Measurements from ENCODE around the gene ATG2B.

ATG2B gene

GRCh38 chr14:96272777-96273473, 90.2 kb downstream of the ATG2B start:
- no peak for DNase-seq (ENCODE audit: low read depth, low spot score)

- DNase-seq (ENCODE audit: low read depth, low spot score), result no peak
Measured at GRCh38 chr14:96271421-96271762, 91.7 kb downstream of the ATG2B start.

- no peak for DNase-seq (ENCODE audit: low read depth, low spot score)
Measured at GRCh38 chr14:96270565-96271420, 92.3 kb downstream of the ATG2B start.

GRCh38 chr14:96269359-96269710, 93.8 kb downstream of the ATG2B start:
- no peak for DNase-seq (ENCODE audit: low read depth, low spot score)

- DNase-seq (ENCODE audit: low read depth, low spot score), result peak; percentile 62
Measured at GRCh38 chr14:96268431-96269358, 94.4 kb downstream of the ATG2B start.

- no peak for DNase-seq (ENCODE audit: low read depth, low spot score)
Measured at GRCh38 chr14:96267916-96268315, 95.2 kb downstream of the ATG2B start.

- no peak for DNase-seq (ENCODE audit: low read depth, low spot score)
Measured at GRCh38 chr14:96267336-96267735, 95.8 kb downstream of the ATG2B start.

GRCh38 chr14:96265383-96266095, 97.6 kb downstream of the ATG2B start:
- DNase-seq (ENCODE audit: low read depth, low spot score), result no peak

- DNase-seq (ENCODE audit: low read depth, low spot score), result peak; percentile 35
Measured at GRCh38 chr14:96264853-96265252, 98.3 kb downstream of the ATG2B start.

- DNase-seq (ENCODE audit: low read depth, low spot score), result no peak
Measured at GRCh38 chr14:96264200-96264553, 99.0 kb downstream of the ATG2B start.

- no peak for DNase-seq (ENCODE audit: low read depth, low spot score)
Measured at GRCh38 chr14:96263347-96264199, 99.6 kb downstream of the ATG2B start.

- DNase-seq (ENCODE audit: low read depth, low spot score), result no peak
Measured at GRCh38 chr14:96261772-96262655, 101.1 kb downstream of the ATG2B start.

- DNase-seq (ENCODE audit: low read depth, low spot score), result no peak
Measured at GRCh38 chr14:96261053-96261452, 102.1 kb downstream of the ATG2B start.

- no peak for DNase-seq (ENCODE audit: low read depth, low spot score)
Measured at GRCh38 chr14:96260341-96260821, 102.8 kb downstream of the ATG2B start.

- no peak for DNase-seq (ENCODE audit: low read depth, low spot score)
Measured at GRCh38 chr14:96257900-96258299, 105.2 kb downstream of the ATG2B start.

- DNase-seq (ENCODE audit: low read depth, low spot score), result no peak
Measured at GRCh38 chr14:96257056-96257455, 106.1 kb downstream of the ATG2B start.

GRCh38 chr14:96256407-96256806, 106.7 kb downstream of the ATG2B start:
- DNase-seq (ENCODE audit: low read depth, low spot score), result no peak

- no peak for DNase-seq (ENCODE audit: low read depth, low spot score)
Measured at GRCh38 chr14:96255501-96256366, 107.4 kb downstream of the ATG2B start, which contains the start of gene BDKRB1. TSS of gene BDKRB1 (plus strand) at chr14:96256210. CDS start at chr14:96263683, 7,473 bp downstream.
